ENCODE results near the gene SNAP25. TPM values are rescaled to one million over a fixed set of nuclear protein-coding genes. Genes with fewer than 3 reads are reported as not detected.

Gene SNAP25
- total RNA-seq, 1 donor from 2014 or later = 4.2 TPM

DNA sequence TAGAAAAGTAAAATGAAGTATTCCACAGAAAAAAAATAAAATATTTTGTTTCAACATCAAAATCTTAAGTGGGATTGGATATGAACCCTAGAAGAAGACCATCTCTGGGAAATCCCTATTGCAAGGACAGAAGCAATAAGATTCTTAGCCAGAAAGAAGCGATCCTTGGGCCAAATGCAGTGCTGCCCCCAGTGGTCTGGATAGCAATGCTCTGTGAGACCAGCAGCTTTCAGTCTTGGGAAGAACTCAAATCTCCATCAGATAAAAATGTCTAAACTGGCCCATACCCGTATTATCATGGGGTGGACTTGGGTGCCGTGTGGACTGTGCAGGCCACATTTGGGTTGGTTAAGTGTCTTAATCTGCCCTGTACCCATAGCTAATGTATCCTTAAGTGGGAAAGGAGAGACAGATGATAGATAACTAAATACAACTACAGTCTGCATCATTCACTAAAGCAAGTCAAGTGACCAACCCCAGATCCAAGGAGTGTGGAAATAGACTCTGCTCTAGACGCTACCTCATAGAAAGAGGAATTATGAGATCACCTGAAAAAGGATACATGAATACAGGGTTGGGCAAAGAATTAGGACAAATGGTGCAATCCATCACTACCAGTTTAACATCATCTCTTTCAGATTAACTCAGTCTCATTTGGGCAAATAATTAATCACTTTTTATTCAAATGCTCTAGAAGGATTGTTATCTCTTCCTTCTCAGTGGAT lies 38.9 kb upstream of the SNAP25 start:
- H3K4me1 ChIP-seq (ENCODE audit: control insufficient read depth in 3 of 3, insufficient read depth in 3 of 3, low read length in 3 of 3) = no peaks in the 10 kb centered on the region
- no peaks in the 10 kb centered on the region for H3K36me3 ChIP-seq (ENCODE audit: control insufficient read depth in 3 of 3, insufficient read depth in 3 of 3, low read length in 3 of 3)
- H3K9me3 ChIP-seq (ENCODE audit: control insufficient read depth in 3 of 3, low read length in 3 of 3) = peaks cover 0 to 3% (median 0%) of the 10 kb centered on the region in 3 donors
- H3K9ac ChIP-seq (ENCODE audit: low read depth in 1 of 3, low read length in 3 of 3) = no peak overlapping the region
- no peak overlapping the region for H3K4me3 ChIP-seq (ENCODE audit: low read length in 3 of 3)
- no peak overlapping the region for H3K27ac ChIP-seq (ENCODE audit: low read depth, low read length)
- no peaks in the 10 kb centered on the region for H3K27me3 ChIP-seq (ENCODE audit: control insufficient read depth in 3 of 3, insufficient read depth in 3 of 3, low read length in 3 of 3)

DNA sequence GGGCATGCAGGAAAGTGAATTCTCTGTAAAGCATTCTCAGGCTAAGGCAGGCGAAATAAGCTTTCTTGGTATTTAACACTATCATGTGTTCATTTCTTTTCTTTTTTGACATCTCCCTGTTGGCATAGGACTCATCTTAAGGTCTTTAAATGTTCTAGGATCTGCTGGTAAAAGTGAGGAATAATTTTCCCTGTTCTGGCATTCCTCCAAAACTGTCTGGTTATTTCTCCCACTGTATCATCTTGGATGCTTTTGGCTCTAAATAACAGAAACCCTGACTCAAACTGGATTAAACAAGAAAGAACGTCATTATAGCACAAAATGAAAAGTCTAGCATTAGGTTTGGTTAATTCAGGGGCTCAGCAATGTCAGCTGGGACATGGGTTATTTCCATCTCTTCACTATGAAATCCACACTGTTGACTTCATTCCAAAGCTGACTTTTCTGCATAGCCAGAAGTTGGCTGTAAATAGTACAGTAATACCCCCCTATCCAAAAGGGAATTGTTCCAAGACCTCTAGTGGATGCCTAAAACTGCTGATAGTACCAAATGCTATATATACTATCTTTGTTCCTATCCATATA lies 37.9 kb upstream of the SNAP25 start:
- no peak overlapping the region for H3K27ac ChIP-seq (ENCODE audit: low read depth, low read length)
- no peak overlapping the region for H3K9ac ChIP-seq (ENCODE audit: low read depth in 1 of 3, low read length in 3 of 3)
- no peak overlapping the region for H3K4me3 ChIP-seq (ENCODE audit: low read length in 3 of 3)
- peaks cover 4 to 8% (median 5%) of the 10 kb centered on the region in 3 donors for H3K9me3 ChIP-seq (ENCODE audit: control insufficient read depth in 3 of 3, low read length in 3 of 3)
- no peaks in the 10 kb centered on the region for H3K36me3 ChIP-seq (ENCODE audit: control insufficient read depth in 3 of 3, insufficient read depth in 3 of 3, low read length in 3 of 3)
- H3K27me3 ChIP-seq (ENCODE audit: control insufficient read depth in 3 of 3, insufficient read depth in 3 of 3, low read length in 3 of 3) = no peaks in the 10 kb centered on the region
- no peaks in the 10 kb centered on the region for H3K4me1 ChIP-seq (ENCODE audit: control insufficient read depth in 3 of 3, insufficient read depth in 3 of 3, low read length in 3 of 3)

DNA sequence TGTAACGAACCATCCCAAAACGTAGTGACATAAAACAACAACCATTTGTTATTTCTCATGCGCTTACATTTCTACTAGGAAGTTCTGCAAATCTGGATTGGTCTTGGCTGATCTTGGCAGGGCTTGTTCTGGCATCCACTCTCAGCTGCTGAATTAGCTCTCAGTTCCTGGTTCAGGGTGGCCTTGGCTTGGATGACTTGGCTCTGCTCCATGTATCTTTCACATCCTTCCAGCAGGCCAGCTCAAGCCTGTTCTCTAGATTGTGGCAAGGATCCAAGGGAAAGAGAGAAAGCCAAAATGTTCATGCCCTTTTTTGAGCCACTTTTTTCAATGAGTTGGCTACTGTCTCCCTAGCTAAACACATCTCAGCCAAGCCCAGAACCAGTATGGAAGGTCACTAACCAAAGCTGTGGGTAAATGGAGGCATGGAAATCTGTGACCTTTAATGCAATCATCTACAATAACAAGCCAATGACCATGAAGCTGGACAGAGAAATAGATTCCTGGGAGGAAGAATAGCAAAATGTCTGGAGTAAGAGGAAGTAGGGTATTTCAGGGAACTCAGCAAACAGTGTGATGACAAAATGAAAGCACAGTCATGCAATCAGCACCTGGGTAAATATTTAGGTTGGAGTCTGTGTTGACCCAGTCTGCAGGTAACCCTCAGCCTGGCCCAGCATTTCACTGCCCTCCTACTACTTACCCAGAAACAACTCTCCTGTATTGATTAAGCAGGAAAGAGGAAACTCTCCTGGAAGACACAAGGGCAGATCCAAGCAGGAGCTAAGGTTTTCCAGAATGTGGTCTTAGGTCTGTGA lies 32.7 kb upstream of the SNAP25 start:
- Histone ChIP-seq H3K36me3 (ENCODE audit: control insufficient read depth in 3 of 3, insufficient read depth in 3 of 3, low read length in 3 of 3) (no peaks in the 10 kb centered on the region), H3K9ac (ENCODE audit: low read depth in 1 of 3, low read length in 3 of 3) (no peak overlapping the region), H3K4me3 (ENCODE audit: low read length in 3 of 3) (no peak overlapping the region), H3K27me3 (ENCODE audit: control insufficient read depth in 3 of 3, insufficient read depth in 3 of 3, low read length in 3 of 3) (no peaks in the 10 kb centered on the region), H3K9me3 (ENCODE audit: control insufficient read depth in 3 of 3, low read length in 3 of 3) (peaks cover 9 to 10% (median 9%) of the 10 kb centered on the region in 3 donors), H3K4me1 (ENCODE audit: control insufficient read depth in 3 of 3, insufficient read depth in 3 of 3, low read length in 3 of 3) (no peaks in the 10 kb centered on the region), H3K27ac (ENCODE audit: low read depth, low read length) (no peak overlapping the region)

DNA sequence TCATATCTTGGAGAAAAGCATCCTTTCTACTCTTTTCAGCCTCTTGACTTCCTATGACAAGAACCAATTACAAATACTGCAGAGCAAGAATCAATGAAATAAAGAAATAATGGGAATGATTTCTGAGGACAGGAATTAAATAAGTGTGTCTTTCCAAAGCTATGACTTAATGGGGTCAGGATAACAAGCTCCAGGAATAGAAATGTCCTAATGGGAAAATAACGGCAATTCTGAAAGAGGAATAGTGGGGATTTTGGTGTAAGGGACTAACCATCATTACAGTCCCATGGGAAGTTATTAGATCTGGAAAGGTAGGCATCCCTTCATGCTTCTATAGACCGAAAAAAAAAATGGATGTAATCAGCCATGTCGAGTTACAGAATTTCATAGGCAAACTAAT lies 28.2 kb upstream of the SNAP25 start:
- Histone ChIP-seq H3K4me1 (ENCODE audit: control insufficient read depth in 3 of 3, insufficient read depth in 3 of 3, low read length in 3 of 3) (no peaks in the 10 kb centered on the region), H3K9ac (ENCODE audit: low read depth in 1 of 3, low read length in 3 of 3) (no peak overlapping the region), H3K36me3 (ENCODE audit: control insufficient read depth in 3 of 3, insufficient read depth in 3 of 3, low read length in 3 of 3) (no peaks in the 10 kb centered on the region), H3K9me3 (ENCODE audit: control insufficient read depth in 3 of 3, low read length in 3 of 3) (peaks cover 5 to 9% (median 6%) of the 10 kb centered on the region in 3 donors), H3K27me3 (ENCODE audit: control insufficient read depth in 3 of 3, insufficient read depth in 3 of 3, low read length in 3 of 3) (no peaks in the 10 kb centered on the region), H3K27ac (ENCODE audit: low read depth, low read length) (no peak overlapping the region), H3K4me3 (ENCODE audit: low read length in 3 of 3) (no peak overlapping the region)

DNA sequence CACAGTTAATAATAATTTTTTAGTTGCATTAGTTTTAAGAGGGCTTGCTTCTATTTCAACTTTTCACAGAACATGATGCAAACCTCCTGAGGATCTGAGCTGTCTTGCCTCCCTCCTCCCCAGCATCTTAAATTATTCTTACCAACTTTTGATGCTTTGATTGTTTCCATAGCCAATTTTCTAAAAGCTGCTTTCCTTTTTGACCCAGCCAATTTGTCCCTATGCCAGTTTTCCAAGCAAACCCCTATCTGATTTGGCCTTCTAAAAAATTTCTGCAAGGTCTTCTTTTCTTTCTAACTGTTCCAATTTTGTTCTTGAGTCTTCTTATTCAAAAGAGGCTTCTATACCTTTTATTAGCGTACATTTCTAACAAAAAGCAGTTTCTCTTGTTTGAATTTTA lies 26.5 kb upstream of the SNAP25 start:
- H3K4me1 ChIP-seq (ENCODE audit: control insufficient read depth in 3 of 3, insufficient read depth in 3 of 3, low read length in 3 of 3) = no peaks in the 10 kb centered on the region
- H3K27me3 ChIP-seq (ENCODE audit: control insufficient read depth in 3 of 3, insufficient read depth in 3 of 3, low read length in 3 of 3) = no peaks in the 10 kb centered on the region

DNA sequence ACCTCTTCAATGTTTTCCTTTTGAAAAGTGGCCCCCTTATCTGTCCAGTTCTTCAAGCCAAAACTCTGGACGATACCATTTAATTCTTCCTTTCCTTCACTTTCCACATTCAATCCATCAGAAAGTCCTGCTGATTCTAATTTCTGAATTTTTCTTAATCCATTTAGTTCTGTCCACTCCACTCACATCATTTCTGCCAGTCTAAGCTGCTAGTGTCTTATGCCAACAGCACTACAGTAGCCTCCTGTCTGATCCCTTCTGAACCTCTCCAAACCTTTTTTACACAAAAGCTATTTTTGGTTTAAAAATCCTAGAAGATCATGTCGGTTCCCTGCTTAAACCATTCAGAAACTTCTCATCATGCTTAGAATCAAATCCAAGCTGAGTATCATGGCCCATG lies 24.5 kb upstream of the SNAP25 start:
- no peaks in the 10 kb centered on the region for H3K4me1 ChIP-seq (ENCODE audit: control insufficient read depth in 3 of 3, insufficient read depth in 3 of 3, low read length in 3 of 3)
- no peak overlapping the region for H3K9ac ChIP-seq (ENCODE audit: low read depth in 1 of 3, low read length in 3 of 3)
- no peak overlapping the region for H3K4me3 ChIP-seq (ENCODE audit: low read length in 3 of 3)
- H3K27me3 ChIP-seq (ENCODE audit: control insufficient read depth in 3 of 3, insufficient read depth in 3 of 3, low read length in 3 of 3) = no peaks in the 10 kb centered on the region
- no peaks in the 10 kb centered on the region for H3K36me3 ChIP-seq (ENCODE audit: control insufficient read depth in 3 of 3, insufficient read depth in 3 of 3, low read length in 3 of 3)
- H3K27ac ChIP-seq (ENCODE audit: low read depth, low read length) = no peak overlapping the region
- H3K9me3 ChIP-seq (ENCODE audit: control insufficient read depth in 3 of 3, low read length in 3 of 3) = no peaks in the 10 kb centered on the region

More for the DNA sequence above, 26.5 kb upstream of the SNAP25 start:
- Histone ChIP-seq H3K27ac (ENCODE audit: low read depth, low read length) (no peak overlapping the region), H3K36me3 (ENCODE audit: control insufficient read depth in 3 of 3, insufficient read depth in 3 of 3, low read length in 3 of 3) (no peaks in the 10 kb centered on the region), H3K9me3 (ENCODE audit: control insufficient read depth in 3 of 3, low read length in 3 of 3) (peaks cover 0 to 3% (median 0%) of the 10 kb centered on the region in 3 donors), H3K4me3 (ENCODE audit: low read length in 3 of 3) (no peak overlapping the region), H3K9ac (ENCODE audit: low read depth in 1 of 3, low read length in 3 of 3) (no peak overlapping the region)

DNA sequence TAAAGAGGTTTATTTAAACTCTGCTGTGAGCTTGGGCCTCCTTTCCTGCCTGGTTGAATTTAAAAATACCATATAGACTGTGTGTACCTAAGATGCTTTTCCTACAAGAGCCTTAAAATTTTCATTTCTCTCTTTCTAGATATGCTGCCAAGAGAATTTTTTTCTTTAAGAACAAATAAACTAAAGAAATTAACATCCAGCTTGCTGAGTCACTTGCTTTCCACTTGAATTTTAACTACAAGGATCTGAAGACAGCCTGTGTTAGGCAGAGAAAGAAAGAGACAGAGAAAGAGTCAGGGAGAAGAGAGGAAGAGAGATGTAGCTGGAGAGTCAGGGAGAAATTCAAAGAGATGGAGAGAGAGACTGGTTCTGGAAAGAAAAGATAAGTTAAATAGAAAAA lies 18.3 kb upstream of the SNAP25 start:
- Histone ChIP-seq H3K4me1 (ENCODE audit: control insufficient read depth in 3 of 3, insufficient read depth in 3 of 3, low read length in 3 of 3) (no peaks in the 10 kb centered on the region), H3K27me3 (ENCODE audit: control insufficient read depth in 3 of 3, insufficient read depth in 3 of 3, low read length in 3 of 3) (peaks cover 0 to 3% (median 0%) of the 10 kb centered on the region in 3 donors), H3K36me3 (ENCODE audit: control insufficient read depth in 3 of 3, insufficient read depth in 3 of 3, low read length in 3 of 3) (no peaks in the 10 kb centered on the region), H3K9ac (ENCODE audit: low read depth in 1 of 3, low read length in 3 of 3) (no peak overlapping the region), H3K27ac (ENCODE audit: low read depth, low read length) (no peak overlapping the region), H3K9me3 (ENCODE audit: control insufficient read depth in 3 of 3, low read length in 3 of 3) (no peaks in the 10 kb centered on the region), H3K4me3 (ENCODE audit: low read length in 3 of 3) (no peak overlapping the region)

DNA sequence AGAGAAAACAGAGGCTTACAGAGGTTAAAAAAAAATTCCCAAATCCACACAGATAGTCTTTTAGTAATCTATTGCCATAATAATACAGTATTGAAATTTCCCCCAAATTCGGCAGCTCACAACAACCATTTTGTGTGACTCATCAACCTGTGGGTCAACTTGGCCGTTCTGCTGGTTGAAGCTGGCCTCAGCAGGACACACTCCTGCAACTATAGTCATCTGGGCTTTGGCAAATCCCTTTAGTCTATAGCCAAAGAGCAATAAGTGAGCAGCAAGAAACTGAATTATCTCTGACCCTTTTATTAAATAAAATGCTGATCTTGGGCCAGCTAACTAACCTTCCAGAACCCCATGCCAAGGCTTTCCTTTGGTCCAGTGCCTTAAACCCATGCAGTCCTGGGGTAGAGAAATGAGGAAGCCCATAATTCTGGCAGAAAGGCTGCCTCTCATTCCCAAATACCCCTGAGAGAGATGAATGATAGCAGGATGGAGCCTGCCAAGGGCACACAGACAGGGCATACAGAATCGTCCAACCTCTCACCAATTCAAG lies 17.2 kb upstream of the SNAP25 start:
- Histone ChIP-seq H3K27ac (ENCODE audit: low read depth, low read length) (no peak overlapping the region), H3K9me3 (ENCODE audit: control insufficient read depth in 3 of 3, low read length in 3 of 3) (no peaks in the 10 kb centered on the region), H3K4me3 (ENCODE audit: low read length in 3 of 3) (no peak overlapping the region), H3K4me1 (ENCODE audit: control insufficient read depth in 3 of 3, insufficient read depth in 3 of 3, low read length in 3 of 3) (no peaks in the 10 kb centered on the region), H3K27me3 (ENCODE audit: control insufficient read depth in 3 of 3, insufficient read depth in 3 of 3, low read length in 3 of 3) (peaks cover 0 to 3% (median 0%) of the 10 kb centered on the region in 3 donors), H3K36me3 (ENCODE audit: control insufficient read depth in 3 of 3, insufficient read depth in 3 of 3, low read length in 3 of 3) (no peaks in the 10 kb centered on the region), H3K9ac (ENCODE audit: low read depth in 1 of 3, low read length in 3 of 3) (no peak overlapping the region)

DNA sequence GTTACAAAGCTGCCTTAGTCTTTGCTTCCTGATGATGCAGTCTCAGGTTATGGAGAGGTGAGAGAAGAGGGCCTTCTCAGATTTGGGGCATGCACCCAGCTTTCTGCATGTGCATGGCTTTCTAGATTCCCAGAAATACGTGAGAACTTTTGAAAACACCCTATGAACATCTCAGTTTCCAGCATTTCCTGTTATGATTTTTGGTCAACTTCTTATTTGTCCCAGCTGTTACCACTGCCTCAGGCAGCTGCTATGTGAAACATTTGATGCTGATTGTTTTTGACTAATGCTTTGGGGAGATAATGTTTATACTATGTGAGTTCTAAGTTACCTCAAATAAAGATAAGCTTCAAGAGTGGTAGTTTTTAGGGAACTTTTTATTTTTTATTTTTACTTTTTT lies 9.5 kb upstream of the SNAP25 start:
- Histone ChIP-seq H3K9ac (ENCODE audit: low read depth in 1 of 3, low read length in 3 of 3) (no peak overlapping the region), H3K36me3 (ENCODE audit: control insufficient read depth in 3 of 3, insufficient read depth in 3 of 3, low read length in 3 of 3) (no peaks in the 10 kb centered on the region), H3K9me3 (ENCODE audit: control insufficient read depth in 3 of 3, low read length in 3 of 3) (no peaks in the 10 kb centered on the region), H3K4me3 (ENCODE audit: low read length in 3 of 3) (no peak overlapping the region), H3K4me1 (ENCODE audit: control insufficient read depth in 3 of 3, insufficient read depth in 3 of 3, low read length in 3 of 3) (no peaks in the 10 kb centered on the region), H3K27ac (ENCODE audit: low read depth, low read length) (no peak overlapping the region), H3K27me3 (ENCODE audit: control insufficient read depth in 3 of 3, insufficient read depth in 3 of 3, low read length in 3 of 3) (peaks cover 0 to 4% (median 0%) of the 10 kb centered on the region in 3 donors)

DNA sequence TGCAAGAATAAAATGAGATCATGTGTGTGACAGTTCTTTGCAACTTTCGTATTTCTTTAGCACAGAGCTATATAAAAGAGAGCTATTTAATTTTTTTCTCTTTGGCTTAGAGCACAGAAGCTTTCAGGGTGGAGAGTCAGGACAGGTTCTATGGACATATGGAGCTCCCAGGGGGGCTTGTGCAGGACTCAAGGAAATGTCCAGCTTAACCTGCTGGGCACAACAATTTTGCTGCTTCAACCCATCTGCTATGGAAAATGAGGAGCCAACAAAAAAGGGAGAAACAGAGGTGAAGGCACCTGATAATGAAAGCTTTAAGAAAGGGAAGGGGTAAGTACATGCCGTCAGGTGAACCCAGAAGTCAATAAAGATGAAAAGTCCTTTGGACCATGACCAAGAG lies 5.1 kb upstream of the SNAP25 start:
- Histone ChIP-seq H3K27me3 (ENCODE audit: control insufficient read depth in 3 of 3, insufficient read depth in 3 of 3, low read length in 3 of 3) (peaks cover 10 to 15% (median 11%) of the 10 kb centered on the region in 3 donors), H3K27ac (ENCODE audit: low read depth, low read length) (no peak overlapping the region), H3K4me3 (ENCODE audit: low read length in 3 of 3) (no peak overlapping the region), H3K9me3 (ENCODE audit: control insufficient read depth in 3 of 3, low read length in 3 of 3) (no peaks in the 10 kb centered on the region), H3K36me3 (ENCODE audit: control insufficient read depth in 3 of 3, insufficient read depth in 3 of 3, low read length in 3 of 3) (no peaks in the 10 kb centered on the region), H3K4me1 (ENCODE audit: control insufficient read depth in 3 of 3, insufficient read depth in 3 of 3, low read length in 3 of 3) (no peaks in the 10 kb centered on the region), H3K9ac (ENCODE audit: low read depth in 1 of 3, low read length in 3 of 3) (no peak overlapping the region)

All from skeletal muscle tissue (tissue), 4 donors.